ENCODE measurements around the gene METTL25.

Gene METTL25

DNA sequence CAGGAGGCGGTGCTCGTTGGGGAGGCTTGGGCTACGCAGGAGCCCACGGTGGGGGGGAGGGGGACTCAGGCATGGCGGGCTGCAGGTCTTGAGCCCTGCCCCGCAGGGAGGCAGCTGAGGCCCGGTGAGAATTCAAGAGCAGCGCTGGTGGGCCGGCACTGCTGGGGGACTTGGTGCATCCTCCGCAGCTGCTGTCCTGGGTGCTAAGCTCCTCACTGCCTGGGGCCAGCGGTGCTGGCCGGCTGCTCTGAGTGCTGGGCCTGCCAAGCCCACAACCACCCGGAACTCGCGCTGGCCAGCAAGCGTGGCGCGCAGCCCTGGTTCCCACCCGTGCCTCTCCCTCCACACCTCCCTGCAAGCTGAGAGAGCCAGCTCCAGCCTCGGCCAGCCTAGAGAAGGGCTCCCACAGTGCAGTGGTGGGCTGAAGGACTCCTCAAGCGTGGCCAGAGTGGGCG lies 3.2 kb downstream of the METTL25 start:
- H4K20me1 ChIP-seq (ENCODE audit: low read depth, low read length), result no peaks in the 10 kb centered on the region
- H3K27me3 ChIP-seq (ENCODE audit: low read length), result no peaks in the 10 kb centered on the region
- TF ChIP-seq, protein P1, sequence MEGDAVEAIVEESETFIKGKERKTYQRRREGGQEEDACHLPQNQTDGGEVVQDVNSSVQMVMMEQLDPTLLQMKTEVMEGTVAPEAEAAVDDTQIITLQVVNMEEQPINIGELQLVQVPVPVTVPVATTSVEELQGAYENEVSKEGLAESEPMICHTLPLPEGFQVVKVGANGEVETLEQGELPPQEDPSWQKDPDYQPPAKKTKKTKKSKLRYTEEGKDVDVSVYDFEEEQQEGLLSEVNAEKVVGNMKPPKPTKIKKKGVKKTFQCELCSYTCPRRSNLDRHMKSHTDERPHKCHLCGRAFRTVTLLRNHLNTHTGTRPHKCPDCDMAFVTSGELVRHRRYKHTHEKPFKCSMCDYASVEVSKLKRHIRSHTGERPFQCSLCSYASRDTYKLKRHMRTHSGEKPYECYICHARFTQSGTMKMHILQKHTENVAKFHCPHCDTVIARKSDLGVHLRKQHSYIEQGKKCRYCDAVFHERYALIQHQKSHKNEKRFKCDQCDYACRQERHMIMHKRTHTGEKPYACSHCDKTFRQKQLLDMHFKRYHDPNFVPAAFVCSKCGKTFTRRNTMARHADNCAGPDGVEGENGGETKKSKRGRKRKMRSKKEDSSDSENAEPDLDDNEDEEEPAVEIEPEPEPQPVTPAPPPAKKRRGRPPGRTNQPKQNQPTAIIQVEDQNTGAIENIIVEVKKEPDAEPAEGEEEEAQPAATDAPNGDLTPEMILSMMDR (IDR thresholded peaks at IDR 0.05; ENCODE audit: insufficient read depth, low read length, poor library complexity, severe bottlenecking), result no peak
- TF ChIP-seq EZH2phosphoT487 (conservative IDR thresholded peaks at IDR 0.05; ENCODE audit: low read length), result no peak
- peaks cover 1% of the 10 kb centered on the region; the same call in 1 of the 2 replicates for H3K36me3 ChIP-seq (ENCODE audit: low read length)
- H3F3A ChIP-seq (ENCODE audit: insufficient read depth), result no peaks in the 10 kb centered on the region
- peaks cover 21% of the 10 kb centered on the region for H3K79me2 ChIP-seq (ENCODE audit: insufficient read depth, low read length)
- H3K9me3 ChIP-seq (ENCODE audit: insufficient read depth, low read length), result no peaks in the 10 kb centered on the region
- no peak overlapping the region for H2AFZ ChIP-seq (ENCODE audit: low read depth, low read length, severe bottlenecking)
- H3K4me3 ChIP-seq (ENCODE audit: insufficient read depth, low read length, poor library complexity, severe bottlenecking), result no peak overlapping the region
- H3K27ac ChIP-seq (ENCODE audit: low read depth, low read length), result no peak overlapping the region
- no peaks in the 10 kb centered on the region for H3K9me2 ChIP-seq (replicated peaks; ENCODE audit: insufficient read depth, low read length)
- H3K9ac ChIP-seq (ENCODE audit: low read length), result no peak overlapping the region
- H3K4me2 ChIP-seq (ENCODE audit: low read depth, low read length, poor library complexity, severe bottlenecking), result no peak overlapping the region

DNA sequence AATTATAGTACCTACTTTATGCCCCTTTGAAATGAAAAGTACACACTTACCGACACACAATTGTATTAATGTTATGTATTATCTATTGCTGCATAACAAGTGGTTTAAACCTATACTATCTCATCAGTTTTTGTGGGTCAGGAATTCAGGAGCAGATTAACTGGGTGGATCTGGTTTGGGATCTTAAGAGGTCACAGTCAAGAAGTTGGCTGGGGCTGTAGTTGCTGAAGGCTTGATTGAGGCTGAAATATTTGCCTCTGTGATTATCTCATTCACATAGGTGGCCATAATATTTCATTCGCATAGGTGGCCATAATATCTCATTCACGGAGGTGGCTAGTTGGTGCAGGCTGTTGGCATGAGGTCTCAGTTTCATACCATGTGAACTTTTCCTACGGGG lies 5.7 kb downstream of the METTL25 start:
- TF ChIP-seq, protein P1 (IDR thresholded peaks at IDR 0.05; ENCODE audit: insufficient read depth, low read length, poor library complexity, severe bottlenecking), result no peak
- no peak for TF ChIP-seq EZH2phosphoT487 (conservative IDR thresholded peaks at IDR 0.05; ENCODE audit: low read length)
- no peak overlapping the region for H3K9ac ChIP-seq (ENCODE audit: low read length)
- H2AFZ ChIP-seq (ENCODE audit: low read depth, low read length, severe bottlenecking), result no peak overlapping the region
- H3K27me3 ChIP-seq (ENCODE audit: low read length), result no peaks in the 10 kb centered on the region
- H3F3A ChIP-seq (ENCODE audit: insufficient read depth), result no peaks in the 10 kb centered on the region
- H4K20me1 ChIP-seq (ENCODE audit: low read depth, low read length), result no peaks in the 10 kb centered on the region
- H3K27ac ChIP-seq (ENCODE audit: low read depth, low read length), result no peak overlapping the region
- H3K9me2 ChIP-seq (replicated peaks; ENCODE audit: insufficient read depth, low read length), result no peaks in the 10 kb centered on the region
- H3K4me3 ChIP-seq (ENCODE audit: insufficient read depth, low read length, poor library complexity, severe bottlenecking), result no peak overlapping the region
- H3K79me2 ChIP-seq (ENCODE audit: insufficient read depth, low read length), result 0 out of 2 replicates have a peak, but pooled peaks cover 4% of the 10 kb centered on the region
- H3K4me2 ChIP-seq (ENCODE audit: low read depth, low read length, poor library complexity, severe bottlenecking), result no peak overlapping the region
- H3K36me3 ChIP-seq (ENCODE audit: low read length), result no peaks in the 10 kb centered on the region
- no peaks in the 10 kb centered on the region for H3K9me3 ChIP-seq (ENCODE audit: insufficient read depth, low read length)

DNA sequence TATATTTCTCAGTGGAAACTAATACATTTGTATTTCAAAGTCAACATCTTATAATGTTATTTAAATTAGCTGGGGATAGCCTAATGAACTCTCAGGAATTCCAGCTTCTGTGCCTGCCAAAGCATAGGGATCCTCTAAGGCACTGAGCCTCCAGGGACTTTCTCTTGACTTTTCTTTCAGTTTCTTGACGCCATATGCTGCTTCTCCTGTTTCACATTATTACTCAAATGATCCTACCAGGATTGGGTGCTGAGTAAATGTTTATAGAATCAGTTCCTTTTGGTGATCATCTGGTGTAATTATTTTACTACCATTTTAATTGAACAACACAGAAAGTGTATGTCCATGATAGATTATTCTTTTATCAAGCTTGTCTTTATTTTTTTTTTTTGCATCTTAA lies 7.9 kb downstream of the METTL25 start:
- Histone ChIP-seq H3K79me2 (ENCODE audit: insufficient read depth, low read length) (no peaks in the 10 kb centered on the region), H3F3A (ENCODE audit: insufficient read depth) (no peaks in the 10 kb centered on the region), H3K27ac (ENCODE audit: low read depth, low read length) (no peak overlapping the region), H3K9me2 (replicated peaks; ENCODE audit: insufficient read depth, low read length) (no peaks in the 10 kb centered on the region), H3K9me3 (ENCODE audit: insufficient read depth, low read length) (no peaks in the 10 kb centered on the region), H4K20me1 (ENCODE audit: low read depth, low read length) (no peaks in the 10 kb centered on the region), H2AFZ (ENCODE audit: low read depth, low read length, severe bottlenecking) (no peak overlapping the region), H3K4me3 (ENCODE audit: insufficient read depth, low read length, poor library complexity, severe bottlenecking) (no peak overlapping the region), H3K9ac (ENCODE audit: low read length) (no peak overlapping the region), H3K4me2 (ENCODE audit: low read depth, low read length, poor library complexity, severe bottlenecking) (no peak overlapping the region), H3K36me3 (ENCODE audit: low read length) (no peaks in the 10 kb centered on the region), H3K27me3 (ENCODE audit: low read length) (no peaks in the 10 kb centered on the region)
- TF ChIP-seq, protein P1 (IDR thresholded peaks at IDR 0.05; ENCODE audit: insufficient read depth, low read length, poor library complexity, severe bottlenecking), result no peak
- TF ChIP-seq EZH2phosphoT487 (conservative IDR thresholded peaks at IDR 0.05; ENCODE audit: low read length), result no peak
